B cell (primary cell): ENCODE data around the gene FDXACB1.

Experiments
- CTCF ChIP-seq: fragments of 200-600 bp; IDR thresholded peaks from one replicate; pipeline ENCODE4 v1.8.0; 2022; ENCODE audit warnings: antibody characterized with exemption, mild to moderate bottlenecking
- EZH2 ChIP-seq: IDR thresholded peaks from 2 replicates; pipeline ENCODE4 v1.6.1; 2012; ENCODE audit warnings: borderline replicate concordance, low read depth, mild to moderate bottlenecking, moderate library complexity, low read length; ENCODE audit not compliant: insufficient read depth, poor library complexity, severe bottlenecking

GRCh38 chr11:111852103-111852502, 26.9 kb downstream of the FDXACB1 start:
- no peak for TF ChIP-seq CTCF
- TF ChIP-seq EZH2 = no peak
